T-helper 22 cell (primary cell): Measurements from ENCODE around the gene PLEK.
"Not testable (repeated sequence)": the region's sequence is repeated elsewhere in the genome, so short reads cannot be mapped to it uniquely, and the experiment has no call there.

Experiments used
- DNase-seq: peaks from one replicate; pipeline ENCODE4 v3.0.0-alpha.2; 2020; ENCODE audit warnings: low read depth

PLEK gene

DNA sequence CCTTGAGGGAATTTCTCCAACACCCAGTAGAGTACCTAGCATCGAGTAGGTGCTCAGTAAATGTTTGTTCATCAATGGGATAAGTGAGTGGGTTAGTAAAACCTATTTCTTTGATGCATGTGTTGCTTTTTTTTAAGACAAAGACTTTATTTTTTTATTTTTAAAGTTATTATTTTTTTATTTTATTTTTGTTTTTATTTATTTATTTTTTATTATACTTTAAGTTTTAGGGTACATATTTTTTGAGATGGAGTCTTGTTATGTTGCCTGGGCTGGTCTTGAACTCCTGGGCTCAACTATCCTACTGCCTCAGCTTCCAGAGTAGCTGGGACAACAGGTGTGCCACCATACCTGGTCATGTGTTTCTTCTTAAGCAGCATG is 20.8 kb downstream of the PLEK start:
- DNase-seq = no peak

GRCh38 chr2:68386365-68386764 is 21.3 kb downstream of the PLEK start:
- DNase-seq = no peak

DNA sequence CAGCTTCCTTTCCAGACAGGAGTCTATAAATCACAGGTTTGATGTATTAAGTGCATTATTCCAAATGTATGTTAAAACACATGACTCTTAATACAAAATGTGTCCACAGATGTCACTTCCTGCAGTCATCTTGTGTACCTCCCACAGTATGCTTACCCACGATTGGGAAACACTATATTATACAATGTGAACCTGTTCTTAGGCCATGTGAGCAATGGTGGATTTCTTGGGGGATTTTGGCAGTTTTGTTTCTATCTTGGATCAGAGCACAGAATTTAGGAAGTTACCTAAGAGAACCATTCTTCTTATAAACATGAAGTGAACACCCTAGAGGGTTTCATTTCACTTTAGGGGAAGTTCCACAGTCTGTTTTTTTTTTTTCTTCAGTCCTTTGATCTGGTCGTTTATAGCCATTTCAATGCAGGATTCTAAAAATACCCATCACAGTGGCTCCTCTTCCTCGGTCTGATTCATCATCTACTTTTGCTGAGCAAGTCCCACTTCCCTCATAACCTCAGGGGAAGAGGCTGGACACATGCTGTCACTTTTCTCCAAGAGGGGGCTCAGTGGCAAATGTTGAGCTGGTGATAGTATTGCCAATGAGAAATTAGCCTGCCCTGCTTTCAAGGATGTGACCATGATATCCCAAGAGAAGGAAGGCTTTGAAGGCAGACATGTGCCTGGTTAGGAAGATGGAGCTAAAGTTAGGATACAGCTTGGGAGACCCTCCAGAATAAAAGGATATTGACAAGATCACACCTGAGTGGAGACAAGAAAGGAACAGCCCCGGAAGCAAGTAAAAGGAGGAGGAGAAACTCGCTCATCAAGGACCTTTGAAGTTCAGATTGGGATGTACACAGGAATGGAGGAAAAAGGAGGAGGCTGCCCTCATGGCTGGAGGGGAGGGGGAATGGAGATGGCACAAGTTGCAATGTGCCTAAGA is 22.6 kb downstream of the PLEK start:
- DNase-seq = no peak

DNA sequence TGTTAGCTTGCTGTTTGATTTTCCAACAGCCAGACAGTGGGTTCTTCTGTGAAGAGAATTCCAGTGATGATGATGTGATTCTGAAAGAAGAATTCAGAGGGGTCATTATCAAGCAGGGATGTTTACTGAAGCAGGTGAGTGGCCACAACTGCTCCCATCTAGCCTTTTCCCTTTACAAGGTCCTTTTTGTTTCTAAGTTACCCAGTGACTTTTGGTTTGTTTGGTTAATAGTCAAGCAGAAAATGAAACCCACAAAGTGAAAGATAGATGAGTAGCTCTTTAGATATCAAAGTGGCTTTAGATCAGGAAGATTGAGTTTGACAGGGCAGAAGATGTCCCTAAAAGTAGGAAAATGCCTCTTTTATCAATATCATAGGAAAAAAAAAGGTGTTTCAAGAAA is 23.3 kb downstream of the PLEK start:
- no peak for DNase-seq

GRCh38 chr2:68388772-68389171 is 23.7 kb downstream of the PLEK start:
- no peak for DNase-seq

DNA sequence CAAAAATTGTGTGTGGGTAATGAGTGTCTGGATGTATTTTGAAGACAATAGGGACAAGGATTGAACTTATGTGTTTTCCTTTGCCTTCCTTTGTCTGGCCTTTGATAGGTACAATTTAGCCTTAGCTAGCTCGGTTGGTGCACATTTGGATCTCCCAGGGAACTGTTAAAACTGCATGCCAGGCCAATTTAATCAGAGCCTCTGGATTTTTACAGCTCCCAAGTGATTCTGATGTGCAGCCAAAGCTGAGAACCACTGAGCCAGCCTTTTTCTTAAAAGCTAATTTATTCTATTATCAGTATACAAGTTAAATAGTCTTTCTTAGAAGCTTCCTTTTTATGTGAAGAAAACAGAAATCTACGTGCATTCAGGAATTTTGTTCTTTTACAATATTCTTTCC is 25.0 kb downstream of the PLEK start:
- DNase-seq = no peak

DNA sequence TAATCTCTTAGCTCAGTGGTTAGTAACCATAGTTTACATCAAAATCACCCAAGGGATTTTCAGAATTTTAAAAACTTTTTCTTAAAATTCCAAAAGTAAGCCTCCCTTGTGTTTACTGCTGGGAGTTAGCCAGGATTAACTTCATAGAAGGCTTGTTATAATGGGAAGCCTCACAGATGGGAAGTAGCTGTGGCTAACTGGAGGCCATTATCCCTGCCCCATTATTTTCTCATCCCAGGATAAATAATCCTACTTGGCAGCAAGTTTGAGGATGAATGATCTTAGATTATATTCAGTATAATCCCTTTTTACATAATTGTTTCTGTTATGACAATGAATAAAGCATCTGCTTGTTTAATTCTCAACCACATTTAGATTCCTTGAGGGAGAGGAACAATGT is 25.5 kb downstream of the PLEK start:
- no peak for DNase-seq

DNA sequence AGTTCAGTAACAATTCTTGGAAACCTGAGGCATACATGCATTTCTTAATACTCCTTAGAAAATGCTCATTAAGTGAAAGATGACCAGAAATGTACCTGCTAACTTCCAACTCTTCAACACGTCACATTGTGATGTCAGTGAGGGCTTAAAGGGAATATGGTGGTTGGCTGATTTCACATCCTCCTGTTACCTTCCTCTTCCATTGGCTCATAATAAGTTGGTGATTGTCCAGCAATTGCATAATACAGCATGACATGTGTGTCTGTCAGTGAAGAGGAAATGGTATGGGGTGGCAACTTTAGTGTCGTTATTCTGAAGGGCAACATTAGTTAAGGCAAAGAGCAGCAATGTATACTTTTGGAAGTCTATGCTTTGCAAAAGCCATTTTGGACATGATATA is 26.0 kb downstream of the PLEK start:
- no peak for DNase-seq

DNA sequence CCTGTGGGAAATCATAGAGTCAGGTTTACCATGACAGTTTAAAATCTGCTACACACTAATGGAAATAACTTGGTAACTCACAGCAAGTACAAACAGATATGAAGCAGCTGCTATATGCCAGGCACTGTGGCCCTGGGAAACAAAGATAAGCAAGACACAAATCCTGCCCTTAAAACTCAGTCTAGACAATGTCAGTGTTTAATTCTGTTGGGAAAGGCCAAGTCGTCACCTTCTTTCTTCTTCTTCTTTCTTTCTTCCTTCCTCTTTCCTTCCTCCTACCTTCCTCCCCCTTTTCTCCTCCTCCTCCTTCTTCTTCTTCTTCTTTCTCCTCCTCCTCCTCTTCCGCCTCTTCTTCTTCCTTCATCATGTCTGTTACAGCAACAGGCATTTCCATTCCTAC is 26.8 kb downstream of the PLEK start:
- DNase-seq = no peak

GRCh38 chr2:68396093-68396492 is 31.0 kb downstream of the PLEK start:
- DNase-seq = no peak

- not testable (repeated sequence) for DNase-seq
Observed at GRCh38 chr2:68397704-68398263, 32.7 kb downstream of the PLEK start.

GRCh38 chr2:68403199-68403644 is 38.1 kb downstream of the PLEK start:
- no peak for DNase-seq

- DNase-seq = no peak
Observed at GRCh38 chr2:68404164-68404563, 39.1 kb downstream of the PLEK start.

DNA sequence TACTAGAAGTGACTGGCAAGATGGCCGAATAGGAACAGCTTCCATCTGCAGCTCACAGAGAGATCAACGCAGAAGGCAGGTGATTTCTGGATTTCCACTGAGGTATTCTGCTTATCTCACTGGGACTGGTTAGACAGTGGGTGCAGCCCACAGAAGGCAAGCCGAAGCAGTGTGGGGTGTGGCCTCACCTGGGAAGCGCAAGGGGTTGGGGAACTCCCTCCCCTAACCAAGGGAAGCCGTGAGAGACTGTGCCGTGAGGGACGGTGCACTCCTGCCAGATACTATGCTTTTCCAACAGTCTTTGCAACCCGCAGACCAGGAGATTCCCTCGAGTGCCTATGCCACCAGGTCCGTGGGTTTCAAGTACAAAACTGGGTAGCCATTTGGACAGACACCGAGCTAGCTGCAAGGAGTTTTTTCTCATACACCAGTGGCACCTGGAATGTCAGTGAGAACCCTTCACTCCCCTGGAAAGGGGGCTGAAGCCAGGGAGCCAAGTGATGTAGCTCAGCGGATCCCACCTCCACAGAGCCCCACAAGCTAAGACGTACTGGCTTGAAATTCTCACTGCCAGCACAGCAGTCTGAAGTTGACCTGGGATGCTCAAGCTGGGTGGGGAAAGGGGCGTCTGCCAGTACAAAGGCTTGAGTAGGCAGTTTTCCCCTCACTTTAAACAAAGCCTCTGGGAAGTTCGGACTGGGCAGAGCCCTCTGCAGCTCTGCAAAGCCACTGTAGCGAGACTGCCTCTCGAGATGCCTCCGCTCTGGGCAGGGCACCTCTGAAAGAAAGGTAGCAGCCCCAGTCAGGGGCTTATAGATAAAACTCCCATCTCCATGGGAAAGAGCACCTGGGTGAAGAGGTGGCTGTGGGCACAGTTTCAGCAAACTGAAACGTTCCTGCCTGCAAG is 40.1 kb downstream of the PLEK start:
- no peak for DNase-seq

DNA sequence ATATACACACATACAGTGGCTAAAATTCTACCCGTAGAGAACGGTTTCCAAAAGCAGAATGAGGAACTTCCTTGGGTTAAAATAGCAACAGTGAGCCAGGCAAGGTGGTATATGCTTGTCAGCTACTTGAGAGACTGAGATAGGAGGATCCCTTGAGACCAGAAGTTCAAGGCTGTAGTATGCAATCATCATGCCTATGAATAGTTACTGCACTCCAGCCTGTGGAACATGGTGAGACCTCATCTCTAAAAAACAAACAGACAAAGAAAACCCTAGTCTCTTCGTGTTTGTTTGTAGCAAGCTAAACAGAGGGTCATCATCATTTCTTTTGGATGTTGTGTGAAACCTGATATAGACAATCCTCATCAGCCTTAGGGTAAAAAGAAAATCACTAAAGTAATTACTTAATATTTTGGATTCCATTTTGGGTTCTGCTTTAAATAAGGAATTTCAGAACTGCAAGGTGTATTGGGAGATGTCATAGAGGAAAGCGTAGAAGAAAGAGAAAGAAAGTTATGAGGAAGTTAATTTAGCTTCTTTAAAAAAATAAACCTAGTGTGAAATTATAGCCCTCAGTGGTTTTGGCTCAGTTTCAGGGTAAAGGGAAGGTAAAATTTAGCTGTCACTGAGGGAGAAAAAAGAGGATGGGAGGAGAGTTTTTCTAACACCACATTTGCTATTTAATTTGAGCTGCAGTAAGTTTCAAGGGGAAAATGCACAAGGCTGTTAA is 46.5 kb downstream of the PLEK start:
- no peak for DNase-seq

DNA sequence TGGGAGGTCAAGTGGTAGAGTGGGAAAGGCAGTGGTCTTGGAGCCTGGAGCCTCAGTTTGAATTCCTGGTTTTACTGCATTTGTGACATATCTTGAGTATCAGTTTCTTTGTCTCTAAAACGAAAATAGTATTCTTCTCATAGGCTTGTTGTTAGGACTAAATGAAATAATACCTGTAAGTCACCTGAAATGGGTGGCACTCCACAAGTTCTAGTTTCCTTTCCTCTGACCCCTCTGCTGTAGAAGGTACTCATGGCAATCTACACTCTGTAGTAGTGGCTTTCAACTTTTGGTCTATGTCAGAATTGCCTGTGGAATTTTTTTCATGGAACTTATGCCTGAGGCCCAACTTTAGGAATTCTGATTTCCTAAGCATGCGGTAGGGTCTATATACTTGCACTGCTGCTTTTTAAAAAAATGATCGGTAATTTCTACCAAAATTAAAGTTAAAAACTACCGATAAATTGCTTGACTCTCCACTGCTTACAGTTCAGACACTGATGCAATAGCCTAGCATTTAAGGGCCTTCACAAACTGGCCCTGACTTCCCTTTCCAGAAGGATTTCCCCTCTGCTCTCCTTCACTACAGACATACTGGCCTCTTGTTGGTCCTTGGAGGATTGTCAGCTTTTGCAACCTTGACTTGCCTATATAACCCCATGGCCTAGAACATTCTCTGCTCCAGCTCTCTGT is 47.2 kb downstream of the PLEK start:
- DNase-seq = no peak

DNA sequence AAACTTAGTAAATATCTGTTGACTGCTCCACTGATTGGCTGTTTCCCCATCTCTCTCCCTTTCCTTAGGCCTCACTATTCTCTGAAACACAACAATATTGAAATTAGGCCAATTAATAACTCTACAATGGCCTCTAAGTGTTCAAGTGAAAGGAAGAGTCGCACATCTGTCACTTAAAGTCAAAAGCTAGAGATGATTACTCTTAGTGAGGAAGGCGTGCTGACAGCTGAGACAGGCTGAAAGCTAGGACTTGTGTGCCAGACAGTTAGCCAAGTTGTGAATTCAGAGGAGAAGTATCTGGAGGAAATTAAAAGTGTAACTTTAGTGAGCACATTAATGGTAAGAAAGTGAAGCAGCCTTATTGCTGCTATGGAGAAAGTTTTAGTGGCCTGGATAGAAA is 48.4 kb downstream of the PLEK start:
- DNase-seq = no peak

DNA sequence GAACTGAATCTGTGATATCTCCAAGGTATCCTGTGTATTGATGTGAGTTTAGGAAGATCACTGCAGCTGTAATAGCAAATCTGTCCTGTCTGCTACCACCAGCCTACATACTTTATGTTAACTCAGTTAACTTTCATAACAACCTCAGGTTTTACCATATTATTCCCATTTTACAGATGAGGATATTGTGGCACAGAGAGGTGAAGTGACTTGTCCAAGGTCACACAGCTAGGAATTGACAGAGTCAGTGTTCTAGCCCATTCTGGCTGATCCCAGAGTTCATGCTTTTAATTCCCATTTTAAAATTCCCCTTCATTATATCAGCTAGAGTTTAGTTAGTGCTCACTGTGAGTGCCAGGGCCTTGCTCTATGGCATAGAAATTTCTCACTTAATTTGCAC is 49.4 kb downstream of the PLEK start:
- DNase-seq = no peak

- no peak for DNase-seq
Observed at GRCh38 chr2:68414876-68415275, 49.8 kb downstream of the PLEK start.

DNA sequence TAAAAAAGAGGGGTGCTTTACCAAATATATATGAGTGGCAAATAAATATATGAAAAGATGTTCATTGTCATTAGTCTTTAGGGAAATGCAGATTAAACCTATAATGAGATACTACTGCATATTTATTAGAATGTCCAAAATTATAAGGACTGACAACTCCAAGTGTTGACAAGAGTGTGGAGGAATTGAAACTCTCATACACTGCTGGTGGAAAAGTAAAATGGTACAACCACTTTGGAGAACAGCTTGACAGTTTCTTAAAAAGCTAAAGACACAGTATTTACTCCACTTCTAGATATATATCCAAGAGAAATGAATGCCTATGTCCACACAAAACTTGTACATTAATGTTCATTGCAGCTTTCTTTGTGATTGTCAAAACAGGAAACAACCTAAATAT is 50.4 kb downstream of the PLEK start:
- no peak for DNase-seq

- no peak for DNase-seq
Observed at GRCh38 chr2:68416081-68416675, 51.1 kb downstream of the PLEK start.
